K562 (cell line): ENCODE measurements around the gene DYNLT5. TPM values are rescaled to one million over a fixed set of nuclear protein-coding genes. Genes with fewer than 3 reads are reported as not detected.

Experiments
- BCL6 ChIP-seq: fragments of 250-450 bp; sonication (Bioruptor Pico); IDR thresholded peaks from 2 replicates; pipeline ENCODE4 v1.4.0; 2020
- DDX20 ChIP-seq: fragments of 450-650 bp; IDR thresholded peaks from 2 replicates; pipeline ENCODE4 v1.6.1; 2016; ENCODE audit warnings: missing genetic modification characterization, low read depth, mild to moderate bottlenecking, missing compliant biosample characterization, moderate library complexity
- EP400 ChIP-seq: fragments of 450-650 bp; IDR thresholded peaks from 2 replicates; pipeline ENCODE4 v1.6.1; 2017; ENCODE audit warnings: antibody characterized with exemption, mild to moderate bottlenecking, moderate library complexity
- MXI1 ChIP-seq: IDR thresholded peaks from 2 replicates; pipeline ENCODE4 v1.6.1; 2011; ENCODE audit warnings: low read depth, mild to moderate bottlenecking, improper control_type of control experiment, low read length
- NFYB ChIP-seq: IDR thresholded peaks from 2 replicates; pipeline ENCODE4 v1.6.1; 2011; ENCODE audit warnings: mild to moderate bottlenecking, moderate library complexity; ENCODE audit not compliant: insufficient read length; ENCODE audit errors: extremely low read depth
- NR1H2 ChIP-seq: sonication (generic); formaldehyde crosslinking; IDR thresholded peaks from 2 replicates; pipeline ENCODE4 v1.4.0; 2020; ENCODE audit warnings: mild to moderate bottlenecking, missing genetic modification reagents
- POLR2G ChIP-seq: fragments of 200-400 bp; formaldehyde crosslinking; IDR thresholded peaks from 2 replicates; pipeline ENCODE4 v1.6.1; 2017; ENCODE audit warnings: low read depth, mild to moderate bottlenecking, antibody characterized with exemption, low read length, moderate library complexity
- POU5F1 ChIP-seq: fragments of 150-350 bp; IDR thresholded peaks from 2 replicates; pipeline ENCODE4 v1.6.1; 2014; ENCODE audit warnings: borderline replicate concordance, low read length, low read depth, mild to moderate bottlenecking; ENCODE audit not compliant: partially characterized antibody
- TFAM ChIP-seq: fragments of 250-450 bp; sonication (Bioruptor Pico); conservative IDR thresholded peaks from 2 replicates; pipeline ENCODE4 v1.5.0; 2021; ENCODE audit warnings: mild to moderate bottlenecking, moderate library complexity
- ZNF124 ChIP-seq: sonication (generic); formaldehyde crosslinking; IDR thresholded peaks from 2 replicates; pipeline ENCODE4 v1.8.1; 2022; ENCODE audit warnings: missing genetic modification reagents
- ZNF717 ChIP-seq: fragments of 250-450 bp; sonication (Bioruptor Pico); IDR thresholded peaks from 2 replicates; pipeline ENCODE4 v1.5.0; 2021
- polyA plus RNA-seq, 8 experiments: library from polyadenylated mRNA; depleted of rRNA in 4 of 8; stranded (reverse) in 5 of 8; unstranded in 3 of 8; fragments of >200 nt; fragmentation: Nextera tagmentation in 2 of 8; fragmentation: Illumina TruSeq in 1 of 8; extraction: Ambion mirVana in 2 of 8; extraction: Trizol in 1 of 8; gene quantifications; 2 replicates each; pipeline versions ENCODE4 v1.2.1 to v1.2.3, GENCODE V29; 2011 to 2014; ENCODE audit warnings: inconsistent platforms in 1 of 8, missing spikeins in 1 of 8
- total RNA-seq, 7 experiments: library from RNA; depleted of rRNA in 6 of 7; stranded (reverse); fragments of >200 nt in 6 of 7; fragmentation: Illumina TruSeq in 2 of 7; extraction: Trizol in 2 of 7; gene quantifications; 2 replicates each; pipeline versions ENCODE4 v1.2.1 to v1.2.3, GENCODE V29; 2011 to 2021; ENCODE audit warnings: low replicate concordance in 1 of 7
- TF ChIP-seq, protein P1 (sequence below): fragments of 450-650 bp; IDR thresholded peaks from 2 replicates; pipeline ENCODE4 v1.6.1; 2016; ENCODE audit warnings: mild to moderate bottlenecking, moderate library complexity
- TF ChIP-seq, protein P2 (sequence below): fragments of 450-650 bp; formaldehyde crosslinking; IDR thresholded peaks from 2 replicates; pipeline ENCODE4 v1.4.0; 2020; ENCODE audit warnings: mild to moderate bottlenecking, moderate library complexity
- TF ChIP-seq, protein P3 (sequence below): sonication (generic); formaldehyde crosslinking; IDR thresholded peaks from 2 replicates; pipeline ENCODE4 v1.8.0; 2022; ENCODE audit warnings: mild to moderate bottlenecking, missing genetic modification reagents

DYNLT5 gene
- total and polyA plus RNA-seq, 9 of the 15 experiments (the other 6 are each of a cell fraction or from before 2014, with no cell fraction given) = not detected

DNA sequence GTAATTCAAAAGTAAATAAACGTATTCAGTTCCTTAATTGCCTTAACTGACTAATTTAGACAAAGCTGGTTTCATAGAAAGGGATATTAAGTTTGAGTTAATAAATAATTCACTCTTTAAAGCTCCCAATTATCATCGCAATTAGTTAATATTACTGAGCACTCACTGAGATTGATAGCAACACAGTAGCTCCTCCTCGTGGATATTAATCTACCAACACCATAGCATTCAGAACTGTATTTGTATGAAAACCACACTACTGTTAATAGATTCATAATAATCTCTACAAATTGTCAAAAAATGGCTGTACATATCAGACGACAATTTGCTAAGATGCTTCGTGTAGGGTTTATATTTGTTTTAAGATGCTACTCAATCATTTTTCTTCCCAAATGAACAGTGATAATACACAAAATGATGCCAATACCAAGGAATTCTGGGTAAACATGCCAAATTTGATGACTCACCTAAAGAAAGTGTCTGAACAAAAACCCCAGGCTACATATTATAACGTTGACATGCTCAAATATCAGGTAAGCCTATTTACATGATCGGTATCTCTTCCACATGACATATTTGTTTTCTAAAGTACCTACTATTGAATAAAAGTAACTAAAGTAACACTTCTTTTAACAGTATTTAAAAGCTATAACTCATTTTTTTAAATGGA, 18.8 kb upstream of the DYNLT5 start (continued):
- TF ChIP-seq EP400 (no peak), NFYB (no peak), POLR2G (no peak), BCL6 (no peak), DDX20 (tag) (no peak), POU5F1 (no peak), NR1H2 (CRISPR knock-in tag) (no peak), TFAM (CRISPR knock-in tag) (no peak), ZNF717 (CRISPR knock-in tag) (no peak), MXI1 (no peak), ZNF124 (CRISPR knock-in tag) (no peak)
- TF ChIP-seq, protein P1, sequence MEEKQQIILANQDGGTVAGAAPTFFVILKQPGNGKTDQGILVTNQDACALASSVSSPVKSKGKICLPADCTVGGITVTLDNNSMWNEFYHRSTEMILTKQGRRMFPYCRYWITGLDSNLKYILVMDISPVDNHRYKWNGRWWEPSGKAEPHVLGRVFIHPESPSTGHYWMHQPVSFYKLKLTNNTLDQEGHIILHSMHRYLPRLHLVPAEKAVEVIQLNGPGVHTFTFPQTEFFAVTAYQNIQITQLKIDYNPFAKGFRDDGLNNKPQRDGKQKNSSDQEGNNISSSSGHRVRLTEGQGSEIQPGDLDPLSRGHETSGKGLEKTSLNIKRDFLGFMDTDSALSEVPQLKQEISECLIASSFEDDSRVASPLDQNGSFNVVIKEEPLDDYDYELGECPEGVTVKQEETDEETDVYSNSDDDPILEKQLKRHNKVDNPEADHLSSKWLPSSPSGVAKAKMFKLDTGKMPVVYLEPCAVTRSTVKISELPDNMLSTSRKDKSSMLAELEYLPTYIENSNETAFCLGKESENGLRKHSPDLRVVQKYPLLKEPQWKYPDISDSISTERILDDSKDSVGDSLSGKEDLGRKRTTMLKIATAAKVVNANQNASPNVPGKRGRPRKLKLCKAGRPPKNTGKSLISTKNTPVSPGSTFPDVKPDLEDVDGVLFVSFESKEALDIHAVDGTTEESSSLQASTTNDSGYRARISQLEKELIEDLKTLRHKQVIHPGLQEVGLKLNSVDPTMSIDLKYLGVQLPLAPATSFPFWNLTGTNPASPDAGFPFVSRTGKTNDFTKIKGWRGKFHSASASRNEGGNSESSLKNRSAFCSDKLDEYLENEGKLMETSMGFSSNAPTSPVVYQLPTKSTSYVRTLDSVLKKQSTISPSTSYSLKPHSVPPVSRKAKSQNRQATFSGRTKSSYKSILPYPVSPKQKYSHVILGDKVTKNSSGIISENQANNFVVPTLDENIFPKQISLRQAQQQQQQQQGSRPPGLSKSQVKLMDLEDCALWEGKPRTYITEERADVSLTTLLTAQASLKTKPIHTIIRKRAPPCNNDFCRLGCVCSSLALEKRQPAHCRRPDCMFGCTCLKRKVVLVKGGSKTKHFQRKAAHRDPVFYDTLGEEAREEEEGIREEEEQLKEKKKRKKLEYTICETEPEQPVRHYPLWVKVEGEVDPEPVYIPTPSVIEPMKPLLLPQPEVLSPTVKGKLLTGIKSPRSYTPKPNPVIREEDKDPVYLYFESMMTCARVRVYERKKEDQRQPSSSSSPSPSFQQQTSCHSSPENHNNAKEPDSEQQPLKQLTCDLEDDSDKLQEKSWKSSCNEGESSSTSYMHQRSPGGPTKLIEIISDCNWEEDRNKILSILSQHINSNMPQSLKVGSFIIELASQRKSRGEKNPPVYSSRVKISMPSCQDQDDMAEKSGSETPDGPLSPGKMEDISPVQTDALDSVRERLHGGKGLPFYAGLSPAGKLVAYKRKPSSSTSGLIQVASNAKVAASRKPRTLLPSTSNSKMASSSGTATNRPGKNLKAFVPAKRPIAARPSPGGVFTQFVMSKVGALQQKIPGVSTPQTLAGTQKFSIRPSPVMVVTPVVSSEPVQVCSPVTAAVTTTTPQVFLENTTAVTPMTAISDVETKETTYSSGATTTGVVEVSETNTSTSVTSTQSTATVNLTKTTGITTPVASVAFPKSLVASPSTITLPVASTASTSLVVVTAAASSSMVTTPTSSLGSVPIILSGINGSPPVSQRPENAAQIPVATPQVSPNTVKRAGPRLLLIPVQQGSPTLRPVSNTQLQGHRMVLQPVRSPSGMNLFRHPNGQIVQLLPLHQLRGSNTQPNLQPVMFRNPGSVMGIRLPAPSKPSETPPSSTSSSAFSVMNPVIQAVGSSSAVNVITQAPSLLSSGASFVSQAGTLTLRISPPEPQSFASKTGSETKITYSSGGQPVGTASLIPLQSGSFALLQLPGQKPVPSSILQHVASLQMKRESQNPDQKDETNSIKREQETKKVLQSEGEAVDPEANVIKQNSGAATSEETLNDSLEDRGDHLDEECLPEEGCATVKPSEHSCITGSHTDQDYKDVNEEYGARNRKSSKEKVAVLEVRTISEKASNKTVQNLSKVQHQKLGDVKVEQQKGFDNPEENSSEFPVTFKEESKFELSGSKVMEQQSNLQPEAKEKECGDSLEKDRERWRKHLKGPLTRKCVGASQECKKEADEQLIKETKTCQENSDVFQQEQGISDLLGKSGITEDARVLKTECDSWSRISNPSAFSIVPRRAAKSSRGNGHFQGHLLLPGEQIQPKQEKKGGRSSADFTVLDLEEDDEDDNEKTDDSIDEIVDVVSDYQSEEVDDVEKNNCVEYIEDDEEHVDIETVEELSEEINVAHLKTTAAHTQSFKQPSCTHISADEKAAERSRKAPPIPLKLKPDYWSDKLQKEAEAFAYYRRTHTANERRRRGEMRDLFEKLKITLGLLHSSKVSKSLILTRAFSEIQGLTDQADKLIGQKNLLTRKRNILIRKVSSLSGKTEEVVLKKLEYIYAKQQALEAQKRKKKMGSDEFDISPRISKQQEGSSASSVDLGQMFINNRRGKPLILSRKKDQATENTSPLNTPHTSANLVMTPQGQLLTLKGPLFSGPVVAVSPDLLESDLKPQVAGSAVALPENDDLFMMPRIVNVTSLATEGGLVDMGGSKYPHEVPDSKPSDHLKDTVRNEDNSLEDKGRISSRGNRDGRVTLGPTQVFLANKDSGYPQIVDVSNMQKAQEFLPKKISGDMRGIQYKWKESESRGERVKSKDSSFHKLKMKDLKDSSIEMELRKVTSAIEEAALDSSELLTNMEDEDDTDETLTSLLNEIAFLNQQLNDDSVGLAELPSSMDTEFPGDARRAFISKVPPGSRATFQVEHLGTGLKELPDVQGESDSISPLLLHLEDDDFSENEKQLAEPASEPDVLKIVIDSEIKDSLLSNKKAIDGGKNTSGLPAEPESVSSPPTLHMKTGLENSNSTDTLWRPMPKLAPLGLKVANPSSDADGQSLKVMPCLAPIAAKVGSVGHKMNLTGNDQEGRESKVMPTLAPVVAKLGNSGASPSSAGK = no peak
- TF ChIP-seq, protein P2, sequence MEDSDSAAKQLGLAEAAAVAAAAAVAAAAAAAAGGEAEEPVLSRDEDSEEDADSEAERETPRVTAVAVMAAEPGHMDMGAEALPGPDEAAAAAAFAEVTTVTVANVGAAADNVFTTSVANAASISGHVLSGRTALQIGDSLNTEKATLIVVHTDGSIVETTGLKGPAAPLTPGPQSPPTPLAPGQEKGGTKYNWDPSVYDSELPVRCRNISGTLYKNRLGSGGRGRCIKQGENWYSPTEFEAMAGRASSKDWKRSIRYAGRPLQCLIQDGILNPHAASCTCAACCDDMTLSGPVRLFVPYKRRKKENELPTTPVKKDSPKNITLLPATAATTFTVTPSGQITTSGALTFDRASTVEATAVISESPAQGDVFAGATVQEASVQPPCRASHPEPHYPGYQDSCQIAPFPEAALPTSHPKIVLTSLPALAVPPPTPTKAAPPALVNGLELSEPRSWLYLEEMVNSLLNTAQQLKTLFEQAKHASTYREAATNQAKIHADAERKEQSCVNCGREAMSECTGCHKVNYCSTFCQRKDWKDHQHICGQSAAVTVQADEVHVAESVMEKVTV (CRISPR knock-in tag) = no peak
- TF ChIP-seq, protein P3, sequence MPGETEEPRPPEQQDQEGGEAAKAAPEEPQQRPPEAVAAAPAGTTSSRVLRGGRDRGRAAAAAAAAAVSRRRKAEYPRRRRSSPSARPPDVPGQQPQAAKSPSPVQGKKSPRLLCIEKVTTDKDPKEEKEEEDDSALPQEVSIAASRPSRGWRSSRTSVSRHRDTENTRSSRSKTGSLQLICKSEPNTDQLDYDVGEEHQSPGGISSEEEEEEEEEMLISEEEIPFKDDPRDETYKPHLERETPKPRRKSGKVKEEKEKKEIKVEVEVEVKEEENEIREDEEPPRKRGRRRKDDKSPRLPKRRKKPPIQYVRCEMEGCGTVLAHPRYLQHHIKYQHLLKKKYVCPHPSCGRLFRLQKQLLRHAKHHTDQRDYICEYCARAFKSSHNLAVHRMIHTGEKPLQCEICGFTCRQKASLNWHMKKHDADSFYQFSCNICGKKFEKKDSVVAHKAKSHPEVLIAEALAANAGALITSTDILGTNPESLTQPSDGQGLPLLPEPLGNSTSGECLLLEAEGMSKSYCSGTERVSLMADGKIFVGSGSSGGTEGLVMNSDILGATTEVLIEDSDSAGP = no peak
